ENCODE measurements around the gene MAP4K5. TPM values are rescaled to one million over a fixed set of nuclear protein-coding genes. Genes with fewer than 3 reads are reported as not detected.

The MAP4K5 gene
- total and polyA plus RNA-seq, 7 donors: 4.8 to 17.1 (median 14.6) TPM

DNA sequence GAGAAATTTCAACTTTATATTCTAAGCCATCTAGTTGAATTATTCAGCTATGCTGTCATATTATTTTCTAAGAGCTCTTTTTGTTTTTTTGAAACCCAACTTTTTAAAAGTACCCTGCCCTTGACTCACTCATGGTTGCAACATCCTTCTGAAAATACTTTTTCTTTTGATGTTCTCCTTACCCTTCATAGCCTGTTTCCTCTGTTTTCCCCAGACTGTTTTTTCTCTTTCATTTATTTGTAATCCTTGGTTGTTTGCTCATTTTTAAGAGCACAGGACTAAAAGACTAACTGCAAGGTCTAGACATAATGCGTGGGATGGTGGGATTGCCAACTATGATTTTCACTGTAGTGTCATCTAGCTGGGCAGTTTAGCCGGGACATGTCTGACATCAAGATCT is 114.5 kb downstream of the MAP4K5 start:
- H3K27ac ChIP-seq: no peak overlapping the region
- no peaks in the 10 kb centered on the region for H3K4me1 ChIP-seq
- peaks cover 5 to 63% of the 10 kb centered on the region in 2 donors for H3K36me3 ChIP-seq (ENCODE audit: insufficient read depth in 1 of 2, low read depth in 1 of 2)
- DNase-seq: no peak
- H3K27me3 ChIP-seq (ENCODE audit: insufficient read depth in 3 of 3, low read length in 2 of 3): no peaks in the 10 kb centered on the region
- 97 to 99% (median 97%) methylated on average over 2 of the region's 2 CpGs for WGBS, 3 donors
- no peak for ATAC-seq
- no peaks in the 10 kb centered on the region for H3K9me3 ChIP-seq
- no peak overlapping the region for H3K4me3 ChIP-seq
- intact Hi-C loops (cut with DNase I): no loop called here
- TF ChIP-seq, protein P1, sequence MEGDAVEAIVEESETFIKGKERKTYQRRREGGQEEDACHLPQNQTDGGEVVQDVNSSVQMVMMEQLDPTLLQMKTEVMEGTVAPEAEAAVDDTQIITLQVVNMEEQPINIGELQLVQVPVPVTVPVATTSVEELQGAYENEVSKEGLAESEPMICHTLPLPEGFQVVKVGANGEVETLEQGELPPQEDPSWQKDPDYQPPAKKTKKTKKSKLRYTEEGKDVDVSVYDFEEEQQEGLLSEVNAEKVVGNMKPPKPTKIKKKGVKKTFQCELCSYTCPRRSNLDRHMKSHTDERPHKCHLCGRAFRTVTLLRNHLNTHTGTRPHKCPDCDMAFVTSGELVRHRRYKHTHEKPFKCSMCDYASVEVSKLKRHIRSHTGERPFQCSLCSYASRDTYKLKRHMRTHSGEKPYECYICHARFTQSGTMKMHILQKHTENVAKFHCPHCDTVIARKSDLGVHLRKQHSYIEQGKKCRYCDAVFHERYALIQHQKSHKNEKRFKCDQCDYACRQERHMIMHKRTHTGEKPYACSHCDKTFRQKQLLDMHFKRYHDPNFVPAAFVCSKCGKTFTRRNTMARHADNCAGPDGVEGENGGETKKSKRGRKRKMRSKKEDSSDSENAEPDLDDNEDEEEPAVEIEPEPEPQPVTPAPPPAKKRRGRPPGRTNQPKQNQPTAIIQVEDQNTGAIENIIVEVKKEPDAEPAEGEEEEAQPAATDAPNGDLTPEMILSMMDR (IDR thresholded peaks at IDR 0.05): no peak

DNA sequence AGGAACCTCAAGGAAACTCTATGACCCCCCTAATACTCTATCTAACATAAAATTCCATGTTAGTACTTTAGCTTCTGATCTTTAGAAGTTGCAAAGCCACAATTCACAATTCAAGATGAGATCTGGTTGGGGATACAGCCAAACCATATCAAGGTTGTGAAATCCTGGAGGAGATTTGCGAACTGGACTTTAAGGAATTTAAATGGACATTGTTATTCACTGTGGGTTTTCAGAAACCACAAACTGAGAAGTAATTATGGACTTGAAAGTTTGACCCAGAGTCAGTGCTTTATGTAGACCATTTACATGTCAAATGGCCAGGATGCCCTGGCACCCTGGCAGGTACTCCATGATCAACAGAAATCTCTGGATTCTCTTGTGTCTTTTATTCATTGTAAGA is 121.4 kb downstream of the MAP4K5 start:
- ATAC-seq: no peak
- H3K27ac ChIP-seq: no peak overlapping the region
- no peak for DNase-seq
- H3K9me3 ChIP-seq: no peaks in the 10 kb centered on the region
- H3K4me1 ChIP-seq: no peaks in the 10 kb centered on the region
- H3K36me3 ChIP-seq (ENCODE audit: insufficient read depth in 1 of 2, low read depth in 1 of 2): peaks cover 0 to under 1% of the 10 kb centered on the region in 2 donors
- WGBS, 3 donors: 88 to 98% (median 90%) methylated on average over 1 of the region's 1 CpG
- no peak overlapping the region for H3K4me3 ChIP-seq
- H3K27me3 ChIP-seq (ENCODE audit: insufficient read depth in 3 of 3, low read length in 2 of 3): no peaks in the 10 kb centered on the region
- TF ChIP-seq, protein P1 (IDR thresholded peaks at IDR 0.05): no peak
- intact Hi-C loops (cut with DNase I): no loop called here

DNA sequence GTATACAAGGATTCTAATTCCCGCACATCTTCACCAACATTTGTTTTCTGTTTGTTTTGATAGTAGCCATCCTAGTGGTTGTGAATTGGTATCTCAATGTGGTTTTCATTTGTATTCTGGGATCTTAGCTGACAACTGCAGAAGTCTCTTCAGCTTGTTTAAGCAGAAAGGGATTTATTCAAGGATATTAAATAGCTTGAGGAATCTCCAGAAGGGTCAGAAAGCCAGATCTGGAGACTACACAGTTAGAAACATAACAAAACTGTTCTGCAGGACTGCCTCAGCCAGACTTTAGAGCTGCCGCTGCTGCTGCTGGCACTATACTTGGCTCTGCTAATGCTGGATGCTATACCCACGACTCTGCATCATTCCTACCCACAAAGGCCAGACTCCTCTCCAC is 122.3 kb downstream of the MAP4K5 start:
- DNase-seq (no peak), ATAC-seq (no peak)
- H3K4me1 ChIP-seq: no peaks in the 10 kb centered on the region
- H3K36me3 ChIP-seq (ENCODE audit: insufficient read depth in 1 of 2, low read depth in 1 of 2): no peaks in the 10 kb centered on the region
- 89 to 95% (median 93%) methylated on average over 3 of the region's 3 CpGs for WGBS, 3 donors
- H3K9me3 ChIP-seq: no peaks in the 10 kb centered on the region
- no peak overlapping the region for H3K4me3 ChIP-seq
- H3K27me3 ChIP-seq (ENCODE audit: insufficient read depth in 3 of 3, low read length in 2 of 3): no peaks in the 10 kb centered on the region
- TF ChIP-seq, protein P1 (IDR thresholded peaks at IDR 0.05): no peak
- intact Hi-C loops (cut with DNase I): no loop called here
- no peak overlapping the region for H3K27ac ChIP-seq

DNA sequence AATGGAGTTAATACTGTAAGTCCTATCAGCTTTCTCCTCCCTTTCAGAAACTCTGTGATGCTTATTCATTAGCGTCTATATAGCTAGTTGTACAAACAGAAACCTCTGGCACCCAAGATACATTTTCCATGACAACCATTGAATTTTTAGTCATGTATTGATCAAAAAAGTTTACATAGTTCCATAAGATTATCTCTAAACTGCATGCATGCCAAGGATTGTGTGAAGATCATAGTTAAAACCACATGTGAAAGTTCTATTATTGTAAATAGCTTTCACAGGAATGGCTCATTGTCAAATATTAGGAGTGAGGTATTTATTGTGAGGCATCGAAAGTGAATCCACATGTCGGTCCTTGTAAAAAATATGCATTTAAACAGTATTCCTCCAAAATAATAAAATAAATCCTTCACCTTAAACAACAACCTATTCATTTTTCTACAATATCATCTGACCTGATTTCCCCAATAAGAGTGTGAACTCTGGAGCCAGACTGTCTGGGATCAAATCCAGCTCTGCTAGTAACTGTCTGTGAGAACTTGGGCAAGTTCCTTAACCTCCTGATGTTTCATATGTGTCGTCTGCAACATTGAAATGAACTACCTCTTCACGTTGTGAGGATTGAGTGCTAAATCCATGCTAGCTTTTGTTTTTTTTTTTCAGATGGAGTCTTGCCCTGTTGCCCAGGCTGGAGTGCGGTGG is 125.1 kb downstream of the MAP4K5 start:
- H3K4me1 ChIP-seq: no peaks in the 10 kb centered on the region
- no peaks in the 10 kb centered on the region for H3K9me3 ChIP-seq
- no peak for ATAC-seq
- H3K27ac ChIP-seq: no peak overlapping the region
- DNase-seq: no peak
- TF ChIP-seq, protein P1 (IDR thresholded peaks at IDR 0.05): no peak
- H3K36me3 ChIP-seq (ENCODE audit: insufficient read depth in 1 of 2, low read depth in 1 of 2): no peaks in the 10 kb centered on the region
- WGBS, 3 donors: 57 to 62% (median 59%) methylated on average over 6 of the region's 6 CpGs
- intact Hi-C loops (cut with DNase I): no loop called here
- H3K27me3 ChIP-seq (ENCODE audit: insufficient read depth in 3 of 3, low read length in 2 of 3): no peaks in the 10 kb centered on the region
- no peak overlapping the region for H3K4me3 ChIP-seq

DNA sequence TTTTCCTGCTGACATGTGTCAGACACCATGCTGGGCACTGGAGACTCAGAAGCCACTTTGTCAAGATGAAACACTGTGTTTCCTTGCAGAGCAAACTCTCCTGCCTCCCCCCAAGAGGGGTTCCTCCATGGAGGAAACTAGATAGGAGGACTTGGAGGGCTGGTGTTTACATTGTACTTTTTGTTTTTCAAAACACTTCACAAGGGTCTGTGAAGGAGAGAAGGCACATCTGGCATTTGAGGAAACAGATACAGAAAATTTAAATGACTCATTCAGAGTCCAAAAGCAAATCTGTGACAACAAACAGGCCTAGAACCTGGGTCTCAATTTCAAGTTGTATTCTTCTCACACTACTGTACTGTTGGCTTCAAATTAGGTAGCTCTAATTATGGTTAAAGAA is 128.9 kb downstream of the MAP4K5 start:
- TF ChIP-seq, protein P1 (IDR thresholded peaks at IDR 0.05): no peak
- DNase-seq (no peak), ATAC-seq (no peak)
- intact Hi-C loops (cut with DNase I): no loop called here
- H3K36me3 ChIP-seq (ENCODE audit: insufficient read depth in 1 of 2, low read depth in 1 of 2): no peaks in the 10 kb centered on the region
- no peaks in the 10 kb centered on the region for H3K9me3 ChIP-seq
- no peak overlapping the region for H3K4me3 ChIP-seq
- no peaks in the 10 kb centered on the region for H3K4me1 ChIP-seq
- H3K27me3 ChIP-seq (ENCODE audit: insufficient read depth in 3 of 3, low read length in 2 of 3): no peaks in the 10 kb centered on the region
- no peak overlapping the region for H3K27ac ChIP-seq

All from psoas muscle (tissue), 8 donors.